IMR-90 (cell line): Measurements from ENCODE around the gene MAST3. TPM values are rescaled to one million over a fixed set of nuclear protein-coding genes. Genes with fewer than 3 reads are reported as not detected.

Experiments used
- ATAC-seq: fragments of 200-7000 bp; cut with Tn5 transposase; 2 replicates; pipeline ENCODE4 v1.9.1; 2020; ENCODE audit warnings: low read depth, mild to moderate bottlenecking, moderate library complexity
- BruUV-seq: library from RNA; stranded (reverse); fragments of 400-500 nt; replicated peaks from 2 replicates; lab custom pipeline; 2021; lab: Mats Ljungman, UMichigan
- CTCF ChIA-PET: fragments of 300-600 bp; formaldehyde crosslinking; extraction: SDS; loops from one replicate; lab custom pipeline; 2021; ENCODE audit warnings: antibody characterized with exemption; lab: Yijun Ruan, JAX
- POLR2A ChIA-PET: fragments of 300-600 bp; sonication (Branson Sonifier 250); formaldehyde crosslinking; loops from one replicate; lab custom pipeline; 2022; ENCODE audit warnings: antibody characterized with exemption; ENCODE audit not compliant: unreplicated experiment; lab: Charles Lee
- DNase-seq: peaks from one replicate; pipeline ENCODE4 v3.0.0; 2013
- H2AFZ ChIP-seq: replicated peaks from 2 replicates; pipeline ENCODE3; 2013; ENCODE audit warnings: low read length, mild to moderate bottlenecking; ENCODE audit not compliant: poor library complexity
- H2AK5ac ChIP-seq: 2 replicates; pipeline ENCODE4 v1.6.1; 2013; ENCODE audit warnings: low read depth, low read length, inconsistent platforms
- H2AK9ac ChIP-seq: replicated peaks from 2 replicates; pipeline ENCODE3; 2013; ENCODE audit warnings: mild to moderate bottlenecking, low read depth, low read length, moderate library complexity; ENCODE audit not compliant: poor library complexity
- H2BK120ac ChIP-seq: 2 replicates; pipeline ENCODE4 v1.6.1; 2013; ENCODE audit warnings: low read depth, low read length, inconsistent platforms
- H2BK15ac ChIP-seq: 3 replicates; pipeline ENCODE4 v1.6.1; 2013; ENCODE audit warnings: low read depth, low read length, inconsistent platforms
- H2BK20ac ChIP-seq: 2 replicates; pipeline ENCODE4 v1.6.1; 2013; ENCODE audit warnings: low read depth, mild to moderate bottlenecking, inconsistent platforms, low read length, moderate library complexity
- H2BK5ac ChIP-seq: 2 replicates; pipeline ENCODE4 v1.6.1; 2013; ENCODE audit warnings: mild to moderate bottlenecking, low read depth, low read length, inconsistent platforms; ENCODE audit not compliant: poor library complexity, severe bottlenecking
- H3K14ac ChIP-seq: replicated peaks from 2 replicates; pipeline ENCODE4 v1.6.1; 2013; ENCODE audit warnings: low read depth, low read length, inconsistent platforms
- H3K18ac ChIP-seq: 2 replicates; pipeline ENCODE4 v1.6.1; 2013; ENCODE audit warnings: low read depth, low read length, control low read depth
- H3K23ac ChIP-seq: 2 replicates; pipeline ENCODE4 v1.6.1; 2013; ENCODE audit warnings: low read depth, low read length, inconsistent platforms
- H3K27ac ChIP-seq: 2 replicates; pipeline ENCODE4 v1.5.1; 2013; ENCODE audit warnings: mild to moderate bottlenecking, control low read depth, low read length; ENCODE audit not compliant: insufficient read depth
- H3K27me3 ChIP-seq: 2 replicates; pipeline ENCODE4 v1.6.1; 2013; ENCODE audit warnings: low read length; ENCODE audit not compliant: control insufficient read depth, insufficient read depth
- H3K36me3 ChIP-seq: 2 replicates; pipeline ENCODE4 v1.6.1; 2013; ENCODE audit warnings: low read length, mixed read lengths; ENCODE audit not compliant: control insufficient read depth, insufficient read depth
- H3K4ac ChIP-seq: 2 replicates; pipeline ENCODE4 v1.6.1; 2013; ENCODE audit warnings: low read depth, low read length, inconsistent platforms
- H3K4me1 ChIP-seq: 2 replicates; pipeline ENCODE4 v1.6.1; 2013; ENCODE audit warnings: low read length, mixed read lengths; ENCODE audit not compliant: control insufficient read depth, insufficient read depth
- H3K4me2 ChIP-seq: 2 replicates; pipeline ENCODE4 v1.6.1; 2013; ENCODE audit warnings: low read depth, mild to moderate bottlenecking, control low read depth, low read length, moderate library complexity
- H3K4me3 ChIP-seq: 2 replicates; pipeline ENCODE4 v1.5.1; 2013; ENCODE audit warnings: low read depth, mild to moderate bottlenecking, control low read depth, low read length, moderate library complexity; ENCODE audit not compliant: insufficient read depth
- H3K56ac ChIP-seq: 2 replicates; pipeline ENCODE4 v1.6.1; 2013; ENCODE audit warnings: low read length, inconsistent platforms; ENCODE audit not compliant: insufficient read depth; ENCODE audit errors: extremely low read depth
- H3K79me1 ChIP-seq, 2 experiments: 2 replicates each; pipeline ENCODE4 v1.6.1; 2013; ENCODE audit warnings: low read length in 2 of 2, inconsistent platforms in 1 of 2, low read depth in 1 of 2
- H3K9ac ChIP-seq: 2 replicates; pipeline ENCODE4 v1.6.1; 2013; ENCODE audit warnings: low read depth, low read length, control low read depth
- H3K9me1 ChIP-seq: 2 replicates; pipeline ENCODE4 v1.6.1; 2013; ENCODE audit warnings: low read length, inconsistent platforms; ENCODE audit not compliant: insufficient read depth
- H3K9me3 ChIP-seq: 2 replicates; pipeline ENCODE4 v1.6.1; 2013; ENCODE audit warnings: low read length; ENCODE audit not compliant: control insufficient read depth, insufficient read depth
- H4K20me1 ChIP-seq: 2 replicates; pipeline ENCODE4 v1.6.1; 2013; ENCODE audit warnings: low read length, inconsistent platforms; ENCODE audit not compliant: insufficient read depth
- H4K5ac ChIP-seq: 2 replicates; pipeline ENCODE4 v1.6.1; 2013; ENCODE audit warnings: mild to moderate bottlenecking, low read depth, low read length, control low read depth
- H4K8ac ChIP-seq, 2 experiments: 2 replicates each; pipeline ENCODE4 v1.6.1; 2013; ENCODE audit warnings: low read depth in 2 of 2, low read length in 2 of 2, control low read depth in 1 of 2, inconsistent platforms in 1 of 2
- H4K91ac ChIP-seq: 2 replicates; pipeline ENCODE4 v1.6.1; 2013; ENCODE audit warnings: low read depth, low read length, inconsistent platforms; ENCODE audit not compliant: insufficient read depth
- CHD1 ChIP-seq: IDR thresholded peaks from 2 replicates; pipeline ENCODE4 v1.6.1; 2012; ENCODE audit warnings: low read depth, low read length, improper control_type of control experiment
- MAZ ChIP-seq: IDR thresholded peaks from 2 replicates; pipeline ENCODE4 v1.6.1; 2012; ENCODE audit warnings: low read depth, mild to moderate bottlenecking, low read length, improper control_type of control experiment, moderate library complexity, borderline replicate concordance
- MXI1 ChIP-seq: IDR thresholded peaks from 2 replicates; pipeline ENCODE4 v1.6.1; 2012; ENCODE audit warnings: low read depth, mild to moderate bottlenecking, low read length, moderate library complexity, borderline replicate concordance
- NFE2L2 ChIP-seq: fragments of 150-350 bp; IDR thresholded peaks from 2 replicates; pipeline ENCODE4 v1.6.1; 2016; ENCODE audit warnings: low read depth, mild to moderate bottlenecking, low read length
- POLR2A ChIP-seq: IDR thresholded peaks from 2 replicates; pipeline ENCODE4 v1.6.1; 2012; ENCODE audit warnings: mild to moderate bottlenecking, low read depth, low read length
- RCOR1 ChIP-seq: IDR thresholded peaks from 2 replicates; pipeline ENCODE4 v1.6.1; 2012; ENCODE audit warnings: mild to moderate bottlenecking, low read length, improper control_type of control experiment; ENCODE audit not compliant: insufficient replicate concordance
- USF2 ChIP-seq: fragments of 150-350 bp; IDR thresholded peaks from 2 replicates; pipeline ENCODE4 v1.6.1; 2017; ENCODE audit warnings: mild to moderate bottlenecking, antibody characterized with exemption, low read length, low read depth
- WGBS, 2 experiments: methylation state at CpG; one replicate each; pipeline versions ENCODE4 v1.1.5 to v1.1.7; 2013; ENCODE audit warnings: missing lambda C conversion rate in 2 of 2; ENCODE audit not compliant: insufficient read length in 1 of 2; ENCODE audit errors: extremely low coverage in 2 of 2; 5-methylcytosine and 5-hydroxymethylcytosine counted together
- dilution Hi-C: fragments of 300-500 bp; cut with HindIII; formaldehyde crosslinking; loops from one replicate; pipeline ENCODE4 v1.14.3; 2018; ENCODE audit warnings: low sequenced_read_pairs; ENCODE audit not compliant: unreplicated experiment
- in situ Hi-C: fragments of 300-500 bp; cut with MboI; formaldehyde crosslinking; loops from 3 replicates; pipeline ENCODE4 v1.14.3; 2019; ENCODE audit warnings: low sequenced_read_pairs, inconsistent platforms, mixed read lengths
- intact Hi-C: fragments of 100-400 bp; cut with micrococcal nuclease; formaldehyde crosslinking; loops from 2 replicates; pipeline ENCODE4 v1.10.0; 2022
- polyA plus RNA-seq, 3 experiments: library from polyadenylated mRNA; depleted of rRNA; stranded (reverse); fragments of >200 nt; gene quantifications; 2 replicates each; pipeline ENCODE4 v1.2.3, GENCODE V29; 2012; ENCODE audit warnings: low replicate concordance in 1 of 3
- total RNA-seq: library from RNA; depleted of rRNA; stranded (reverse); fragments of >200 nt; gene quantifications from 2 replicates; pipeline ENCODE4 v1.2.3, GENCODE V29; 2012
- TF ChIP-seq, protein P1 (sequence below): fragments of 150-350 bp; IDR thresholded peaks from 2 replicates; pipeline ENCODE4 v1.6.1; 2016; ENCODE audit warnings: low read depth, mild to moderate bottlenecking, low read length, moderate library complexity, borderline replicate concordance

Gene MAST3
- total and polyA plus RNA-seq, 2 of the 4 experiments (the other 2 are of a cell fraction) = 1.3 to 4.3 TPM

GRCh38 chr19:18170714-18171255, 73.2 kb downstream of the MAST3 start:
- H2AK9ac ChIP-seq = no peak overlapping the region
- H2AFZ ChIP-seq = no peak overlapping the region
- no peak overlapping the region for H4K91ac ChIP-seq
- in situ Hi-C loops = no loop called here
- no peak for DNase-seq
- WGBS, 2 experiments = 100% methylated on average over 2 of the region's 16 CpGs; no CpG with 5 or more reads in 1 of the 2 experiments
- H3K9me3 ChIP-seq = no peaks in the 10 kb centered on the region
- no peak overlapping the region for H2BK5ac ChIP-seq
- BruUV-seq = no TSS peak
- no peak overlapping the region for H3K27ac ChIP-seq
- no peak overlapping the region for H3K9ac ChIP-seq
- no peaks in the 10 kb centered on the region for H3K79me1 ChIP-seq
- no peak overlapping the region for H3K14ac ChIP-seq
- H4K8ac ChIP-seq = no peak overlapping the region
- H4K20me1 ChIP-seq = no peaks in the 10 kb centered on the region
- intact Hi-C loops = loop anchor here (5.0 kb wide), 2 partner anchors 82 to 163 kb away; partner anchors contain the start of gene ARRDC2
- TF ChIP-seq NFE2L2 (no peak), MAZ (no peak), MXI1 (no peak), CHD1 (no peak), USF2 (no peak), RCOR1 (no peak), POLR2A (no peak)
- TF ChIP-seq, protein P1, sequence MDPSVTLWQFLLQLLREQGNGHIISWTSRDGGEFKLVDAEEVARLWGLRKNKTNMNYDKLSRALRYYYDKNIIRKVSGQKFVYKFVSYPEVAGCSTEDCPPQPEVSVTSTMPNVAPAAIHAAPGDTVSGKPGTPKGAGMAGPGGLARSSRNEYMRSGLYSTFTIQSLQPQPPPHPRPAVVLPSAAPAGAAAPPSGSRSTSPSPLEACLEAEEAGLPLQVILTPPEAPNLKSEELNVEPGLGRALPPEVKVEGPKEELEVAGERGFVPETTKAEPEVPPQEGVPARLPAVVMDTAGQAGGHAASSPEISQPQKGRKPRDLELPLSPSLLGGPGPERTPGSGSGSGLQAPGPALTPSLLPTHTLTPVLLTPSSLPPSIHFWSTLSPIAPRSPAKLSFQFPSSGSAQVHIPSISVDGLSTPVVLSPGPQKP = no peak
- H4K5ac ChIP-seq = no peak overlapping the region
- peaks cover 3% of the 10 kb centered on the region; the same call in 1 of the 2 replicates for H3K4me1 ChIP-seq
- dilution Hi-C loops = no loop called here
- H2BK20ac ChIP-seq = no peak overlapping the region
- no peak overlapping the region for H3K18ac ChIP-seq
- ChIA-PET POLR2A (interaction anchor here (0.6 kb wide), 1 partner anchor 311 kb away, joined by 3 read pairs; the partner anchor contains the start of gene RPL18A), CTCF (interaction anchor here (0.8 kb wide), 1 partner anchor 22 kb away, joined by 4 read pairs; no protein-coding TSS in a partner anchor)
- H2BK120ac ChIP-seq = no peak overlapping the region
- no peak overlapping the region for H3K4ac ChIP-seq
- no peak for ATAC-seq
- no peak overlapping the region for H3K23ac ChIP-seq
- no peak overlapping the region for H2BK15ac ChIP-seq
- H3K36me3 ChIP-seq = peaks cover 26% of the 10 kb centered on the region
- H3K56ac ChIP-seq = no peak overlapping the region
- H2AK5ac ChIP-seq = no peak overlapping the region
- H3K4me3 ChIP-seq = no peak overlapping the region
- H3K9me1 ChIP-seq = no peaks in the 10 kb centered on the region
- no peaks in the 10 kb centered on the region for H3K27me3 ChIP-seq
- H3K4me2 ChIP-seq = no peak overlapping the region
